Ascending aorta (tissue), 2 donors: ENCODE data around the gene TRAF3. TPM values are rescaled to one million over a fixed set of nuclear protein-coding genes. Genes with fewer than 3 reads are reported as not detected.
"Not testable (repeated sequence)": the region's sequence is repeated elsewhere in the genome, so short reads cannot be mapped to it uniquely, and the experiment has no call there.

ENCODE experiments used
- DNase-seq, 2 donors: peaks; one replicate each; pipeline ENCODE4 v3.0.0-alpha.2; 2019; ENCODE audit warnings: low spot score in 2 of 2
- H3K27ac ChIP-seq, 2 donors: fragments of 200-600 bp; sonication (generic); one replicate each; pipeline ENCODE4 v1.5.1; 2016 to 2017; ENCODE audit warnings: mild to moderate bottlenecking in 1 of 2
- H3K27me3 ChIP-seq: fragments of 200-600 bp; sonication (generic); one replicate; pipeline ENCODE4 v1.5.1; 2017
- H3K36me3 ChIP-seq, 2 donors: fragments of 200-600 bp; sonication (generic); one replicate each; pipeline ENCODE4 v1.5.1; 2016
- H3K4me1 ChIP-seq, 2 donors: fragments of 200-600 bp; sonication (generic); one replicate each; pipeline ENCODE4 v1.5.1; 2016 to 2017; ENCODE audit warnings: mild to moderate bottlenecking in 1 of 2
- H3K4me3 ChIP-seq, 2 donors: fragments of 200-600 bp; sonication (generic); one replicate each; pipeline ENCODE4 v1.5.1; 2016 to 2017; ENCODE audit warnings: mild to moderate bottlenecking in 1 of 2
- H3K9me3 ChIP-seq, 2 donors: fragments of 200-600 bp; sonication (generic); one replicate each; pipeline ENCODE4 v1.5.1; 2016
- intact Hi-C: fragments of 100-400 bp; cut with DNase I; formaldehyde crosslinking; loops from one replicate; pipeline ENCODE4 v1.15.1; 2023
- total RNA-seq: library from RNA; depleted of rRNA; stranded (reverse); fragments of >200 nt; gene quantifications from one replicate; pipeline ENCODE4 v1.1.0, GENCODE V29; 2016
- TF ChIP-seq, protein P1 (sequence below), 3 experiments: fragments of 200-600 bp in 2 of 3; fragments of 450-650 bp in 1 of 3; sonication (generic) in 2 of 3; IDR thresholded peaks; one replicate each; pipeline ENCODE4 v1.5.1; 2016 to 2019; ENCODE audit warnings: antibody characterized with exemption in 3 of 3, mild to moderate bottlenecking in 1 of 3, moderate library complexity in 1 of 3

The TRAF3 gene
- total RNA-seq, 1 donor from 2014 or later: 12.2 TPM

GRCh38 chr14:102833341-102833740 lies 56.1 kb downstream of the TRAF3 start:
- DNase-seq: no peak
- H3K27ac ChIP-seq: no peak overlapping the region
- no peaks in the 10 kb centered on the region for H3K4me1 ChIP-seq
- H3K4me3 ChIP-seq: no peak overlapping the region
- intact Hi-C loops: no loop called here
- no peaks in the 10 kb centered on the region for H3K9me3 ChIP-seq
- H3K27me3 ChIP-seq: no peaks in the 10 kb centered on the region
- peaks cover 0 to 3% of the 10 kb centered on the region in 2 donors for H3K36me3 ChIP-seq
- TF ChIP-seq, protein P1, sequence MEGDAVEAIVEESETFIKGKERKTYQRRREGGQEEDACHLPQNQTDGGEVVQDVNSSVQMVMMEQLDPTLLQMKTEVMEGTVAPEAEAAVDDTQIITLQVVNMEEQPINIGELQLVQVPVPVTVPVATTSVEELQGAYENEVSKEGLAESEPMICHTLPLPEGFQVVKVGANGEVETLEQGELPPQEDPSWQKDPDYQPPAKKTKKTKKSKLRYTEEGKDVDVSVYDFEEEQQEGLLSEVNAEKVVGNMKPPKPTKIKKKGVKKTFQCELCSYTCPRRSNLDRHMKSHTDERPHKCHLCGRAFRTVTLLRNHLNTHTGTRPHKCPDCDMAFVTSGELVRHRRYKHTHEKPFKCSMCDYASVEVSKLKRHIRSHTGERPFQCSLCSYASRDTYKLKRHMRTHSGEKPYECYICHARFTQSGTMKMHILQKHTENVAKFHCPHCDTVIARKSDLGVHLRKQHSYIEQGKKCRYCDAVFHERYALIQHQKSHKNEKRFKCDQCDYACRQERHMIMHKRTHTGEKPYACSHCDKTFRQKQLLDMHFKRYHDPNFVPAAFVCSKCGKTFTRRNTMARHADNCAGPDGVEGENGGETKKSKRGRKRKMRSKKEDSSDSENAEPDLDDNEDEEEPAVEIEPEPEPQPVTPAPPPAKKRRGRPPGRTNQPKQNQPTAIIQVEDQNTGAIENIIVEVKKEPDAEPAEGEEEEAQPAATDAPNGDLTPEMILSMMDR (IDR thresholded peaks at IDR 0.05): no peak

DNA sequence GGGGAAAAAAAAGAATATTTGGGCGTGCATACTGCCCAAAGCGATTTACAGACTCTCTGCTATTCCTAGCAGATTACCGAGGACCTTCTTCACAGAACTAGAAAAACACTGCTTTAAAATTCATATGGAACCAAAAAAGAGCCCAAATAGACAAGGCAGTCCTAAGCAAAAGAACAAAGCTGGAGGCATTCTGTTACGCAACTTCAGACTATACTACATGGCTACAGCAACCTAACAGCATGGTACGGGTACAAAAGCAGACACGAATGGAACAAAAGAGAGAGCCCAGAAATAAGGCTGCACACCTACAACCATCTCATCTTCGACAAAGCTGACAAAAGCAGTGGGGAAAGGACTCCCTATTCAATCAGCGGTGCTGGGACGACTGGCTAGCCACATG lies 56.7 kb downstream of the TRAF3 start:
- TF ChIP-seq, protein P1 (IDR thresholded peaks at IDR 0.05): no peak
- intact Hi-C loops: no loop called here
- H3K4me1 ChIP-seq: no peaks in the 10 kb centered on the region

GRCh38 chr14:102835959-102836358 lies 58.7 kb downstream of the TRAF3 start:
- no peak overlapping the region for H3K27ac ChIP-seq
- peaks cover 0 to 3% of the 10 kb centered on the region in 2 donors for H3K36me3 ChIP-seq
- intact Hi-C loops: no loop called here
- no peaks in the 10 kb centered on the region for H3K4me1 ChIP-seq
- no peak overlapping the region for H3K4me3 ChIP-seq
- DNase-seq: no peak
- no peaks in the 10 kb centered on the region for H3K27me3 ChIP-seq
- no peaks in the 10 kb centered on the region for H3K9me3 ChIP-seq
- TF ChIP-seq, protein P1 (IDR thresholded peaks at IDR 0.05): no peak

More for the DNA sequence above, 56.7 kb downstream of the TRAF3 start:
- H3K9me3 ChIP-seq: no peaks in the 10 kb centered on the region
- no peaks in the 10 kb centered on the region for H3K27me3 ChIP-seq
- no peak overlapping the region for H3K4me3 ChIP-seq
- DNase-seq: no peak
- H3K36me3 ChIP-seq: peaks cover 0 to 3% of the 10 kb centered on the region in 2 donors
- H3K27ac ChIP-seq: no peak overlapping the region

DNA sequence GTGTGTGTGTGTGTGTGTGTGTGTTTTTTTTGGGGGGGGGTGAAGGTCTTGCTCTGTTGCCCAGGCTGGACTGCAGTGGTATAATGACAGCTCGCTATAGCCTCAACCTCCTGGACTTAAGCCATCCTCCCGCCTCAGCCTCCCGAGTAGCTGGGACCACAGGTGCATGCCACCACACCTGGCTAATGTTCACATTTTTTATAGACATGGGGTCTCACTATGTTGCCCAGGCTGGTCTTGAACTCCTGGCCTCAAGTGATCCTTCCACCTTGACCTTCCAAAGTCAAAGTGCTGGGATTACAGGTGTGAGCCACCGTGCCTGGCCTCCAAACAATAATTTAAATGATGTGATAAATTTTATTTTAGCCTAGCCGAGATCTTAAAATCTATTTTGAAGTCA lies 59.9 kb downstream of the TRAF3 start:
- H3K36me3 ChIP-seq, H3K4me1 ChIP-seq, DNase-seq, intact Hi-C loops, H3K27ac ChIP-seq, H3K9me3 ChIP-seq, H3K4me3 ChIP-seq, H3K27me3 ChIP-seq: not testable (repeated sequence)

- Histone ChIP-seq H3K27me3 (no peaks in the 10 kb centered on the region), H3K9me3 (no peaks in the 10 kb centered on the region), H3K4me1 (no peaks in the 10 kb centered on the region), H3K4me3 (no peak overlapping the region), H3K36me3 (no peaks in the 10 kb centered on the region), H3K27ac (no peak overlapping the region)
- DNase-seq: no peak
- intact Hi-C loops: no loop called here
- TF ChIP-seq, protein P1 (IDR thresholded peaks at IDR 0.05): no peak
These were observed 61.3 kb downstream of the TRAF3 start for GRCh38 chr14:102838501-102838900.

GRCh38 chr14:102840115-102840514 lies 62.9 kb downstream of the TRAF3 start:
- H3K4me1 ChIP-seq: no peaks in the 10 kb centered on the region
- no peak for DNase-seq
- H3K9me3 ChIP-seq: no peaks in the 10 kb centered on the region
- no peaks in the 10 kb centered on the region for H3K36me3 ChIP-seq
- H3K27ac ChIP-seq: no peak overlapping the region
- intact Hi-C loops: no loop called here
- no peaks in the 10 kb centered on the region for H3K27me3 ChIP-seq
- H3K4me3 ChIP-seq: no peak overlapping the region
- TF ChIP-seq, protein P1 (IDR thresholded peaks at IDR 0.05): no peak
